Middle frontal gyrus (tissue), 1 donor: ENCODE data around the gene SLC22A23.

ENCODE experiments used
- DNase-seq: peaks from one replicate; pipeline ENCODE4 v3.0.0-alpha.2; 2015; ENCODE audit warnings: low spot score; ENCODE audit errors: extremely low spot score

Gene SLC22A23

GRCh38 chr6:3304500-3305215, 152.2 kb downstream of the SLC22A23 start:
- DNase-seq = no peak

GRCh38 chr6:3303795-3304411, 152.9 kb downstream of the SLC22A23 start:
- no peak for DNase-seq

GRCh38 chr6:3301506-3301905, 155.3 kb downstream of the SLC22A23 start:
- no peak for DNase-seq

- no peak for DNase-seq
Measured at GRCh38 chr6:3299221-3299620, 157.6 kb downstream of the SLC22A23 start.

GRCh38 chr6:3297909-3298308, 158.9 kb downstream of the SLC22A23 start:
- DNase-seq = no peak

GRCh38 chr6:3297006-3297405, 159.8 kb downstream of the SLC22A23 start:
- no peak for DNase-seq

GRCh38 chr6:3296537-3296936, 160.3 kb downstream of the SLC22A23 start:
- DNase-seq = no peak

- no peak for DNase-seq
Measured at GRCh38 chr6:3296078-3296477, 160.8 kb downstream of the SLC22A23 start.

- DNase-seq = no peak
Measured at GRCh38 chr6:3294921-3295871, 161.7 kb downstream of the SLC22A23 start.

- DNase-seq = no peak
Measured at GRCh38 chr6:3294396-3294795, 162.5 kb downstream of the SLC22A23 start.

GRCh38 chr6:3293271-3294155, 163.3 kb downstream of the SLC22A23 start:
- DNase-seq = no peak

- no peak for DNase-seq
Measured at GRCh38 chr6:3292431-3293197, 164.2 kb downstream of the SLC22A23 start.

- no peak for DNase-seq
Measured at GRCh38 chr6:3291987-3292386, 164.9 kb downstream of the SLC22A23 start.

GRCh38 chr6:3291346-3291745, 165.5 kb downstream of the SLC22A23 start:
- DNase-seq = no peak

GRCh38 chr6:3290931-3291211, 166.0 kb downstream of the SLC22A23 start:
- no peak for DNase-seq

GRCh38 chr6:3290149-3290930, 166.5 kb downstream of the SLC22A23 start:
- no peak for DNase-seq

GRCh38 chr6:3289664-3290055, 167.2 kb downstream of the SLC22A23 start:
- no peak for DNase-seq

- DNase-seq = no peak
Measured at GRCh38 chr6:3288711-3289663, 167.9 kb downstream of the SLC22A23 start.
